ENCODE measurements around the gene ZNF595.

GRCh38 chr4:107444-108429 lies 54.6 kb downstream of the ZNF595 start:
- no peak for TF ChIP-seq CTCF (IDR thresholded peaks at IDR 0.05; ENCODE audit: low read length)
- TF ChIP-seq EZH2 (IDR thresholded peaks at IDR 0.05; ENCODE audit: borderline replicate concordance, low read length): no peak

Measured in OCI-LY1 (cell line).